HG02870 (cell line): Measurements from ENCODE around the gene TMEM131.

Source experiments
- ATAC-seq: cut with Tn5 transposase; IDR thresholded peaks from one replicate; pipeline ENCODE4 v1.9.1; 2021; ENCODE audit warnings: mild to moderate bottlenecking, moderate library complexity; ENCODE audit not compliant: unreplicated experiment

Gene TMEM131

DNA sequence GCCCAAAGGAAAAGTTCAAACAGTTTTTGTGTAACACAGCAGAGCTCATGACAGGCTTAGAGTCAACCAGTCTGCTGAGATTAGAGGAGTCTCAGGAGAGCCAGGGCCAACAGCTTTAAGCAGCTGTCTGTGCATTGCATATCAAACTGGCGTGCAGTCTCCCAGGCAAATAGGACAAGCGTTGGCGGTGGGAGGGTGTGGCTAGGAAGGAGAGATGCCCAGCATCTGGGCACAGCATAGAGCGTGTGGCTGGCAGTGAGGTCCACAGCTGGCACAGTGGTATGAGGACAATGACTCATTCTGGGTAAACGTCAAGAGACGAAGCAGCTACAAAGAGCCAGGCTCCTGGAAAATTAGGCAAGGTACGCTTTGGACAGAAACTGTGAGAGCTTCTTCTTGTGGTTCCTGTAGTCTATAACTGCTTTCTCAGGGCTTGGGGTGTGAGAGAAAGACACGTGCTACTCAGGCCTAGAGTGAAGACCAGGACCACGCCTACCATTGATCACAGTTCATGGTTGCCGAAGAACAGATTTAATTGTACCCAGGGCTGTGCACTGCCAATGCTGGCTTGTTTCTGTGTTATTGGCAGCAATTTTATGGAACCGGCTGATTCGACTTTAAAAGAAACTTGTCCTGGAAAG, 267.5 kb downstream of the TMEM131 start:
- no peak for ATAC-seq

DNA sequence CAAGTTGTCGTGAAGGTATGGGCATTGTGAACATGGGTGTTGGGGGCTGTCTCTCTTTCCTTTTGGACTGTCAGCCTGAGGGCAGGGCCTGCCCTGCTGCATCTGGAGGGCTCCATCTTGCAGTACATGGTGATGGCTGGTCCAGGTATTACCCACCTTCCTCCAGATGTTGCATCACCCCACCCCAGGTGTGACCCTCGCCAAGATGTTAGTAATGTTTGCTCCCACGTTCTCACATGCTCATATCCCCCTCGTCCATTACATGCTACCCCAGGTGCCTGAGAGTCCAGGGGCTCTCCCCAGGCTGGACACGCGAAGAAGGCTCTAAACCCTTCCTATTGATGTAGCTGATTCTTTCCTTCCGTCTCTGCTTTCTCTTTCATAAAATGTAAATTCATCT, 268.5 kb downstream of the TMEM131 start:
- ATAC-seq: no peak

DNA sequence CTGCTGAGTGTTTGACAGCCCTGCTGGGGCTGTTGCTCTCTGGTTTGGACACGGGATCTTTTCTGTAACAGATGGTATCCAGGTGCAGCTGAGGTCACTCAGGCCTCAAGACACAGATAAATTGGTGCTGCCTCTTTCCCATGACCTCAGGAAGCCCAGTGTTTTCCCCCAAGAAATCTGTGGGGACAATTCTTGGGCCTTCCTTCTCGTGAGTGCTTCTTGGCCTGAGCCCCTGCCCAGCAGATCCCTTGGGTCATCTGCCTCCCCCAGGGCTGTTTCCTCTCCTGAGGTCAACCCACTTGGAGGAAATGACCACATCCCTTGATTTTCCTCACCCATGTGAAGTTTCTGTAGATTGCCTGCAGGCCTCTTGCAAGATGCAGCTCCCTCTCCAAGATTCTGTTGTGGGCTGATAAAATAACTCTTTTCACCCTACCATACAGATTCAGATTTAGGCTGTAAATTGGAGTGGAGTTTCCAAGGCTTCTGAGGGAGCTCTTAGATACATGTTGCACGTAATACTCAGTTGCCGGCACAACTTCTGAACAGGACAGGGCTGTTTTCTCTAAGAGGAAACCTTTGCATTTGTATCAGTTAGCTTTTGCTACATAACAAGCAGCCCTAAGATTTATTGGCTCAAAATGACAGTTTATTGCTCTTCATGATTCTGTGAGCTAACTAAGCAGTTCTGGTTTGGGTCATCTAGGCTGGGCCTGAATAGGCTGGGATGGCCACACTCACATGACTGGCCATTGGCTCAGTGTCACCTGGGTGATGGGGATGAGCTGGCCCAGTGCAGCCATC, 269.3 kb downstream of the TMEM131 start:
- no peak for ATAC-seq

DNA sequence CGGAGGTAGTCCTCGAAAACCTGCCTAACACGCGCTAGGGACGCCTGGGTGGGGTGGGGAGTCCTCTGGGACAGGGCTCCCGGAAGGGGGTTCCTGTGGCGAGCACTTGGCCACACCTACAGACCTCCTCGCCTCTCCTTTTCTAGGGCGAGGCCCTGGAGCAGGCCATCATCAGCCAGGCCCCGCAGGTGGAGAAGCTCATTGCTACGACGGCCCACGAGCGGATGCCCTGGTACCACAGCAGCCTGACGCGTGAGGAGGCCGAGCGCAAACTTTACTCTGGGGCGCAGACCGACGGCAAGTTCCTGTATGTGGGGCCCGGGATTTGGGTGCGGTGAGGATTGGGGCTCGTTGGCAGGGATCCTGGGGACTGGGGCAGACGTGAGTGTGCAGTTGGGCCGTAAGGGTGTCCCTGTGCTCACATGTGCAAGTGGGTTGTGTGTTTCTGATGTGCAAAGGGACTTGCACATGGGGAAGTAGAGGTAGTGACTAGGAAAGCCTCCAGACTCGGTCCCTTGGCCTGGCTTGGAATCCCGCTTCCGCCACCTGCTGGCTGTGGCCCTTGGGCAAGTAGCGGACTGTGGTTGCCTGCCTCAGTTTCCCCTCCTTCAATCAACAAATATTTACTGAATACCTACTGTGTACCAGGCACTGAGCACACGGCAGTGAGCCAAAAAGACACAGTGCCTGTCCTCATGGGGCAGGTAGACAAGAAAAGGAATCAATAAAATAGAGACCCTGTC, 270.6 kb downstream of the TMEM131 start:
- ATAC-seq: no peak

DNA sequence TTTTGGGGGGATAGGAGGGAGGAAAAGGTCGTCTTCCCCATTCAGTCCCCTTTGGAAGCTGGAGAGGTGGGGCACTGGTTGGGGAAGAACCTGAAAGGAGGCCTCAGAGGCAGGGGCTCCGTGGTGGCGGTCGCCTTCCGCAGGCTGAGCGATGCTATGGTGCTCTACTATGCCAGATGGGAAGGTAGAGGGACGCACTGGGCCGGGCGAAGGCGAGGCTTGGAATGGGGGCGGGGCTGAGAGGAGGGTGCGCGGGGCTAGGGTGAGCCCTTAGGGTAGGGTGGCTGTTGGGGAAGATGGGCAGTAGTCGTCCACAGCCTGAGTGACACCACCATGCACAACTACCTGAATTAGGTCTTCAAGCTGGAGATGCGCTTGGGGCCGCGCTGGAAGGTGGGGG, 271.2 kb downstream of the TMEM131 start:
- no peak for ATAC-seq

DNA sequence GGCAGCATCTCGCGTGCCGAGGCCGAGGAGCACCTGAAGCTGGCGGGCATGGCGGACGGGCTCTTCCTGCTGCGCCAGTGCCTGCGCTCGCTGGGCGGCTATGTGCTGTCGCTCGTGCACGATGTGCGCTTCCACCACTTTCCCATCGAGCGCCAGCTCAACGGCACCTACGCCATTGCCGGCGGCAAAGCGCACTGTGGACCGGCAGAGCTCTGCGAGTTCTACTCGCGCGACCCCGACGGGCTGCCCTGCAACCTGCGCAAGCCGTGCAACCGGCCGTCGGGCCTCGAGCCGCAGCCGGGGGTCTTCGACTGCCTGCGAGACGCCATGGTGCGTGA, 271.7 kb downstream of the TMEM131 start:
- ATAC-seq: no peak

DNA sequence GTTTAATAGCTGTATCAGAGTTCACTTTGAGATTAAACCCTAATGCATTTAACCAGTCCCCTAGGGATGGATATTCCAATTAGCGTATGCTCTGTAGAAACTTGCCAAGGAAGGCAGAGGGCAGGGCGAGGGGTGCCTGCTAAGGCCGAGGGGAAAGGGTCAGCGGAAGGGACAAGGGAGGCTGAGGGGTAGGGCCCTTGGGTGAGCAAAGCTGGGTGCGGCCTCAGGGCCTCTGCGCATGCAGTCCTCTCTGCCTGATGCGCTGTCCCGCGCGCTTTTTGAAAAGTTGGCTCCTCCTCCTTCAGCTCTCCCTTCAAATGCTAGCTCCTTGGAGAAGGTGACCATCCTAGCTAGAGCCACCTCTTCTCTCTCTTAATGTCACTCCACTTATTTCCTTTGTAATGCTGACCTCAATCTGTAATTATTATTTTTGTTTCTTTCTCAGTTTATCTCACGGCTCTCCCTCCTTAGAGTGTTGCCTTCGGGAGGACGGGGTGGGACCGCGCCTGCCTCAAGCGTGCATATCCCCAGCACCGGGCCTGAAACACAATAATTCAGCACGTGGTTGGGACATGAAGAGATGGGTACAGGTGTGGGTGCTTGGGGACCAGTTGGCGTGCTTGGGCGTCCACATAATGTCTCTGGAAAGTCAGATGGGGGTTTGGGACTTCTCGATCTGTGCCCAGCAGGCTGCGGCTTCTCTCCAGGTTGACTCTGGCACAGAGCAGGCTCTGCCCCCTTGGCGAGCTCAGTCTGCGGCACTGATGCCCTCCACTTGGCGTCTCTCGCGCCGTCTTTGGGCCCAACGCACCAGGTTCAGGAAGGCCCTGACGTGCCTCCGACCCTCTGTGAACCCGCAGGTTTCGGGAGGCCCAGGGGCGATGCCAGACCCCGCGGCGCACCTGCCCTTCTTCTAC, 272.3 kb downstream of the TMEM131 start:
- no peak for ATAC-seq

DNA sequence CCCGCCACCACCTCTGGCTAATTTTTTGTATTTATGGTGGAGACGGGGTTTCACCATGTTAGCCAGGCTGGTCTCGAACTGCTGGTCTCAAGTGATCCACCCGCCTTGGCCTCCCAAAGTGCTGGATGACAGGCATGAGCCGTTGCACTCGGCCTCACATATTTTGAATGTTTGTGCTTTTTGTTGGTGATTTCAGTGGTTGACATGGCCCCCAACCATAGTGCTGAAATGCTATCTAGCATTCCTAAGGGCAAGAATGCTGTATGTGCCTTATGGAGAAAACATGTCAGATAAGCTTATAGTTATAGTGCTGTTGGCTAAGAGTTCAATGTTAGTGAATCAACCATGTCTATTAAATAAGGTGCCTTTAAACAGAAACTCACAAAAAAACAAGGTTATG, 273.5 kb downstream of the TMEM131 start:
- ATAC-seq: no peak

DNA sequence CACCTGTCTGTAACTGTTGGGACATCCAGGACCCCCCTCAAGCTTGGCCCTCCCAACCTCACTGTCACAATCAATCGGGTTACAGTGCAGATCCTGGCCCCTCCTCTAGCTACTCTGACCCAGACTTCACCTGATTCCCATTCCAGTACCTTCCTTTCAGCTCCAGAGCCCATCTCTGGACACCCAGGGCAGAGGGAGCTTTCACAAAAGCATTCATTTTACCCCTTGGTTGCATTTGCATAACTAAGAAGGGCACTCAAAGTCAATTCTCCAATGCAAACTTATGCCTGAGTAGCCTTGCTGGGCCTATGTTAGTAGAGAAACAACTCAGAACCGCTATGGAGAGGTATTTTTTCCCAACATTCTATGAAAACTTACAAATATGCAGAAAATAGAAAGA, 275.0 kb downstream of the TMEM131 start:
- no peak for ATAC-seq

DNA sequence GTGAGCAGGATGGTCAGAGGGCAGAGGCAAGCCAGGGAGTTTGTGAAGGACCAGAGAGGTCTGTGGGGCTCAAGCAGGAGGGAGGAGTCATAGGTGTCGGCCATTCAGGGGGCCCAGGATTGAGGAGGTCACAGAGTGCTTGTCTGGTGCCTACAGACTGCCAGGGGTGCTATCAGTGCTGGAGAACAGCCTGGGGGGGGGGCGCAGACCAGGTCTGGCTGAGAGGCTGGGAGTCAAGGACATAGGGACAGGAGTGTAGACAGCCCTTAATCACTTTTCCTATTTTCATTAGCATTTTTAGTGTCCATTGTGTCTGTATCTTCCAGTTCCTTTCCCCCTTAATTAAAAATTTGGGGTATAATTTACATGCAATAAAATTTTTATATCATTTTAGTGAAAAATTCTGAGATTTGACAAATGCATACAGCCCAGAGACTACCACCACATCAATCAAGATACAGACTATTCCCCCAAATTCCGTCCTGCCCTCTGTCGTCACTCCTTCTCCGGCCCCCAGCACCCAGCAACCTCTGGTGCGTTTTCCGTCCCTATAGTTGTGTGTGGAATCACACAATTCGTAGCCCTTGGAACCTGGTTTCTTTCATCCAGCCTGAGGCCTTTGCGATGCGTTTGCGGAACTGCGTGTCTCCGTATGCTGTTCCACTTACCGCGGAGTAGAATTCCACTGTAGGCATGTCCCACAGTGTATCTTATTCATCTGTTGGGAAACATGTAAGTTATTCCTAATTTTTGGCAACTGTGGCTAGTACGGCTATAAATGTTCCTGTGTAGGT, 276.2 kb downstream of the TMEM131 start:
- no peak for ATAC-seq

DNA sequence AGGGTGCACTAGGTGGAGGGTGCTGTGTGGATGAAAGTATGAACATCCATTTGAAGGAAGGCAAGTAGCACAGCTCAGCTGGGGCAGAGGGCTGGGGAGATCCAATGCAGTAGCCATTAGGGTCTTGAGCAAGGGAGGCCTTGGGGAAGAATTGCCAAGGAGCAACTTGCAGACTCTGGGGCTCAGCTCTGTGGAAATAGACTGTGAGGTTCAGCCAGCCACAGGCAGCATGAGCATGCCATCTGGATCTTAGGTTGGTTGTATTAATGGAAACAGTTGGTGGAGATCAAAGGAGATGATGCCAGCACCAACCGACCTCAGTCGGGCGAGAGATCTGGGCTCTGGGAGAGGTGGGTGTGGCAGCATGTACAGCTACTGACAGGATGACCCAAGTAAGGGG, 276.8 kb downstream of the TMEM131 start:
- no peak for ATAC-seq

DNA sequence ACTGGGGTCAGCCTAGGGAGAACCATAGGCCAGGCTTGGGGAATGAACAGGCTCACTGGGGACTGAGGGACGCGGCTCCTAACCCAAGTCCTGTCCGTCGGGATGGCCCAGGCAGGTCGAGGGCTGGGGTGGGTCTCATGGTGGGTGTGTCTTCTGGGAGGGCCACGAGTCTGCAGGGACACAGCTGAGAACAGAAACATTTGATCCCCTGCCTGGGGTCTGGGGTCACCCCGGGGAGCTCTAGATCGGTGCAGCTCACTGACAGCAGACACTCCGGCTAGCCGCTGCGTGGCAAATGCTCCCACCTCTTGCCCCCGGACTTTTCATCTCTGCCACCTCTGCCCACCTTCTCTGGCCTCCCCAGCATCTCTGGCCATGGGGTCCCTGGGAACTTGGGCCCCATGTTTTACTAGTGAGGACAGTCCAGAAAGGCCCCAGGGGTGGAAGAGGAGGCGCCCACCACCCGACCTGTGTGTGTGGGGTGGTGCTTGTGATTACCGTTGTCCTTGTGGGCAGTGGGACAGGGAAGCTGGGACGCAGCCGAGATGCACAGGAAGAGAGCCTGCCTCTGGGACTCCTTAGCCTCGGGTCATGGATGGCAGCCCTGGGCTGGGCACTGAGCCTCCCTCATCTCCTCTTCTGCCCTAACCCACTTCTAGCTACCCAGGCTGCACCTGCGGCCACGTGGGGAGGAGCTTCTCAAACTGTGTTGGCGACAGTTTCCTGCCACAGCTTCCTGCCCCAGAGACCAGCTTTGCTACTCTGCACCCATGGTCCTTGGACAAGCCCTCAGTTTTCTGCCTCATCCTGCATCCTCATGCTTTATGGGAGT, 277.5 kb downstream of the TMEM131 start:
- no peak for ATAC-seq

DNA sequence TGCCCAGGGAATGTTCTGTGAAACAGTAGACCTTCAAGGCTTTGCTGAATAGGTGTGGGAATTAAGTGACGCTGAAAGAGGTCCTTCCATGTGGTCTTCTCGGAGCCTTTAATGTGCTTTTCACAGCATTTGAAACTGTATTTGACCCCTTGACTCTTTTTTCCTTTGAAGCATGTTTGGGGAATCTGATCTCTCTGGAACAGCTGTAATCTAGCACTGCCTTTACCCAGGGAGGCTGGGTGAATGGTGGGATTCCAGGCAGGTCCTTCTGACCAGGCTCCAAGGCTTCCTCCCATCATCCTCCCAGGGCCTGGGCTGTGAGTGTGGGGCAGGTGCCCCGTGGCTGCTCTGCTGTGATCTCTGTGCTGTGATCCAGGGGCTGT, 278.1 kb downstream of the TMEM131 start:
- ATAC-seq: no peak

DNA sequence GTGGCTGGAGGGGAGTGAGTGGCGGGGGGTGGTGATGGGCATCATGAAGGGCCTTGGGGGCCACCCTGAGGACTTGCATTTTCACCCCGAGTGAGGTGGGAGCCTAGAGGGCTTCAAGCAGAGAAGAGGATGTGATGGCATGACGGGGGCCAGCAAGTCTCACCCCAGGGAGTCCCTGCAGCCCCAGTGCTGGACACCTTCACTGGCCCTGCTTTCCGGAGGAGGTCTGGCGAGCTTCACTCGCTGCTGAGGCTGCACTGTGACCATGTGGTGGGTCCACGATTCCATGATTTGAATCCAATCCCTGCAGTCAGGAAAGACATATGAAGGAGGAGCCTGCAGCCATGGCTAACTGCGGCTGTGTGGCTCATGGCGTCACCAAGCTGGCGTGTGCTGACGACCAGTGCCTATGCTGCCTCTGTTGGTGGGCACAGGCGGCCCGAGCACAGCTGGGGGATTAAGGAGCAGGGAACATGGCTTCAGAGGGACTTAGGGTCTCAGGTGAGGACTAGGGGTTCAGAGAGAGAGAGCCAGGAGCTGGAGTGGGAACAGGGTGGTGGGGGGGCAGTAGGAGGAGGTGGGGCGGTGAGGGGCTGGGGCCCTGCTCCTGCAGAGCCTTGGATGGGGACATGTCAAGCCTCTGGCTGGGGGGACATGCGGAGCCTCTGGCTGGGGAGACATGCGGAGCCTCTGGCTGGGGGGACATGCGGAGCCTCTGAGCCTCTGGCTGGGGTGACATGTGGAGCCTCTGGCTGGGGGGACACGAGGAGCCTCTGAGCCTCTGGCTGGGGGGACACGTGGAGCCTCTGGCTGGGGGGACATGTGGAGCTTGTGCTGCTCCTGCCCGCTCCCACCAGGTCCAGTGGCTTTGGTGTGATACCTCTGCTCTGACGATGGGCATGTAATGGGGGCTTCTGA, 278.8 kb downstream of the TMEM131 start:
- ATAC-seq: no peak

DNA sequence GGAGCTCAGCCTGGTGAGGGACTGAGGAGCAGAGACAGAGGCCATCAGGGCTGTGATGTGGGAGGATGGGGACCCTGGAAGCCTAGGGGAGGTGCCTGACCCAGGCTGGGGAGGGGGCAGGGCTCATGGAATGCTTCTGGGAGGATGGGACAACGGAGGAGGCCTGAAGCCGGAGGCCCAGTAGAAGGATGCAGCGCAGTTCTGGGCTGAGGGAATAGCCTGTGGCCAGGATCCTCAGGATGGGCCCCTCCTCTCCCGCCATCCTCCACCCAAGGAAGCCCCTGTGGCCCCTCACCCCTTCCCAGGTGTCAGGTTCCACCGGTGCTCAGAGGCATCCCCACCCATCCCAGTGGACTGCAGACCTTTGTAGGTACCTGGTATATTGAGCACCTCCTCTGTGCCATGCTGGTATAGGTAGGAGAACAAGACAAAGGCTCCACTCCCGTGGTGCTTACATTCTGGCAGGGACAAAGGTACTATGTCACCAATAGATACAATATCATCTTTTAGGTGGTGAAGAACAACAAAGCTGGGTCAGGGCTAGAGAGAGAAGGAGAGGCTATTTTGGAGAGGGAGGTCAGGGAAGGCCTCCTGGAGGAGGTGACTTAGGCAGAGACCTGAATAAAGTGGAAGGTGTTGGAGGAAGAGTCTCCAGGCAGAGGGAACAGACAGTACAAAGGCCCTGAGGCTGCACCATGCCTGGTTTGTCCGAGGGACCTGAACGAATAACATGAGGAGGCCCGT, 279.6 kb downstream of the TMEM131 start:
- no peak for ATAC-seq

DNA sequence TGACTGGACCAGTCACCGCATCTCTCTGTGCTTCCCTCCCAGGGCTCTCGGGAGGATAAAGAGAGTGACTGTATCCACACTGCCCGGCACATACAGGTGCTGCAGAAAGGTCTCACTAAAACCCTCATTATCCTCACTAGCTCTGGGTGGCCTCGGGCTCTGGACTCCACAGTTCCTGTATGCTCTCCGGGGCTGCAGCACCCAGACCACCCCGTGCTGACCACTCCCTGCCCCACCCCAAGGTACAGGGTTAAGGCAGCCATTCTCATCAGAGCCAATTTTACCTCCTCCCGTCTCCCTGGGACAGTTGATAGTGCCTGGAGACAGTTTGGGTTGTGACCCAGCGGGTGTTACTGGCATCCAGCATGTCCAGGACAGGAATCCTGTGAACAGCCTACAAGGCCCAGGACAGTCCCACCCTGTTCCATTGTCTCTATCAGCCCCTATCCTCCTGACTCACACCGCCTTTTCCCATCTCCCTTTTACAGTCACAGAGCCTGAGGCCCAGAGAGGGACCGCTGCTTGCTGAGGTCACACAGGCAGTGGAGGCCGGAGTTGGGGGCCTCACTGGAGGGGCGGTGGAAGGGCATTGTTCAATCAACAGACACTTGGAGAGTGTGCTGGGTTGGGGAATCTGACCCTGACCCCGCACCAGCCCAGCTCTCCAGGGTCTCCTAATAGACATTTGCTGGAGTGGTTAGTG, 280.6 kb downstream of the TMEM131 start:
- ATAC-seq: no peak
